CD14-positive monocyte (primary cell): ENCODE measurements around the gene PDE7B. TPM values are rescaled to one million over a fixed set of nuclear protein-coding genes. Genes with fewer than 3 reads are reported as not detected.

Experiments
- DNase-seq, 3 donors: peaks; one replicate each; pipeline ENCODE4 v3.0.0-alpha.2; 2011 to 2022
- H2AFZ ChIP-seq: 2 replicates; pipeline ENCODE4 v1.6.0; 2012; ENCODE audit warnings: mild to moderate bottlenecking, low read depth, low read length, inconsistent platforms; ENCODE audit not compliant: insufficient read depth, poor library complexity, severe bottlenecking
- H3K27ac ChIP-seq, 2 donors: 1 replicate in 1 of 2; 2 replicates in 1 of 2; pipeline ENCODE4 v1.5.1; 2012 to 2013; ENCODE audit warnings: low read length in 2 of 2, control low read depth in 1 of 2, inconsistent platforms in 1 of 2, low read depth in 1 of 2, mild to moderate bottlenecking in 1 of 2
- H3K27me3 ChIP-seq, 2 donors: one replicate each; pipeline versions ENCODE4 v1.6.0 to v1.6.1; 2011 to 2013; ENCODE audit warnings: low read length in 2 of 2; ENCODE audit not compliant: control insufficient read depth in 2 of 2, insufficient read depth in 2 of 2
- H3K36me3 ChIP-seq, 2 donors: replicated peaks in 1 of 2; 1 replicate in 1 of 2; 2 replicates in 1 of 2; pipeline versions ENCODE4 v1.5.1 to v1.6.1; 2012 to 2013; ENCODE audit warnings: low read length in 2 of 2, control low read depth in 1 of 2, inconsistent platforms in 1 of 2, mild to moderate bottlenecking in 1 of 2; ENCODE audit not compliant: insufficient read depth in 2 of 2, control insufficient read depth in 1 of 2
- H3K4me1 ChIP-seq, 2 donors: 1 replicate in 1 of 2; 2 replicates in 1 of 2; pipeline versions ENCODE4 v1.5.1 to v1.6.1; 2012 to 2013; ENCODE audit warnings: low read length in 2 of 2, control low read depth in 1 of 2, inconsistent platforms in 1 of 2, mild to moderate bottlenecking in 1 of 2, moderate library complexity in 1 of 2; ENCODE audit not compliant: insufficient read depth in 2 of 2, control insufficient read depth in 1 of 2
- H3K4me2 ChIP-seq: replicated peaks from 2 replicates; pipeline ENCODE3; 2012; ENCODE audit warnings: low read length, moderate library complexity, mild to moderate bottlenecking; ENCODE audit not compliant: poor library complexity, severe bottlenecking; ENCODE audit errors: extremely low read depth
- H3K4me3 ChIP-seq, 3 experiments: fragments of 200-600 bp in 1 of 3; sonication (generic) in 1 of 3; replicated peaks in 1 of 3; 1 replicate in 2 of 3; 2 replicates in 1 of 3; pipeline ENCODE4 v1.5.1; 2011 to 2013; ENCODE audit warnings: low read length in 3 of 3, mild to moderate bottlenecking in 3 of 3, control low read depth in 2 of 3, low read depth in 2 of 3, inconsistent platforms in 1 of 3, moderate library complexity in 1 of 3
- H3K79me2 ChIP-seq: 2 replicates; pipeline ENCODE4 v1.6.0; 2012; ENCODE audit warnings: mild to moderate bottlenecking, control low read depth, inconsistent platforms, low read length, moderate library complexity; ENCODE audit not compliant: insufficient read depth
- H3K9ac ChIP-seq: 2 replicates; pipeline ENCODE4 v1.6.0; 2017; ENCODE audit warnings: low read length, mild to moderate bottlenecking; ENCODE audit not compliant: insufficient read depth, poor library complexity, severe bottlenecking
- H3K9me3 ChIP-seq, 2 donors: replicated peaks in 1 of 2; 1 replicate in 1 of 2; 2 replicates in 1 of 2; pipeline versions ENCODE4 v1.5.1 to v1.6.1; 2012 to 2013; ENCODE audit warnings: low read length in 2 of 2, control low read depth in 1 of 2; ENCODE audit not compliant: control insufficient read depth in 1 of 2, insufficient read depth in 1 of 2
- H4K20me1 ChIP-seq: 2 replicates; pipeline ENCODE4 v1.6.0; 2012; ENCODE audit warnings: mild to moderate bottlenecking, low read length, control low read depth, moderate library complexity; ENCODE audit not compliant: insufficient read depth
- H3K27ac Mint-ChIP-seq, 7 donors: one replicate each; pipeline ENCODE4 v1.8.0; 2020; ENCODE audit warnings: mild to moderate bottlenecking in 7 of 7, mixed read lengths in 7 of 7, moderate library complexity in 6 of 7, inconsistent platforms in 2 of 7
- H3K27me3 Mint-ChIP-seq, 3 donors: one replicate each; pipeline ENCODE4 v1.8.0; 2021 to 2022; ENCODE audit warnings: low read depth in 3 of 3, mild to moderate bottlenecking in 3 of 3, mixed read lengths in 3 of 3, moderate library complexity in 3 of 3, inconsistent platforms in 1 of 3
- H3K36me3 Mint-ChIP-seq, 2 donors: one replicate each; pipeline ENCODE4 v1.8.0; 2020; ENCODE audit warnings: mixed read lengths in 2 of 2, inconsistent platforms in 1 of 2, mild to moderate bottlenecking in 1 of 2
- H3K4me1 Mint-ChIP-seq: one replicate; pipeline ENCODE4 v1.8.0; 2020; ENCODE audit warnings: mild to moderate bottlenecking, mixed read lengths
- H3K4me3 Mint-ChIP-seq, 2 donors: one replicate each; pipeline ENCODE4 v1.8.0; 2020; ENCODE audit warnings: mild to moderate bottlenecking in 2 of 2, mixed read lengths in 2 of 2, moderate library complexity in 1 of 2
- H3K9me3 Mint-ChIP-seq, 7 donors: one replicate each; pipeline ENCODE4 v1.8.0; 2020 to 2022; ENCODE audit warnings: mixed read lengths in 7 of 7, mild to moderate bottlenecking in 6 of 7, moderate library complexity in 6 of 7, inconsistent platforms in 2 of 7
- WGBS: methylation state at CpG from one replicate; pipeline ENCODE4 v1.1.5; 2013; ENCODE audit warnings: missing lambda C conversion rate; ENCODE audit not compliant: insufficient coverage; 5-methylcytosine and 5-hydroxymethylcytosine counted together
- intact Hi-C, 2 donors: fragments of 100-400 bp; cut with micrococcal nuclease; formaldehyde crosslinking; loops; one replicate each; pipeline versions ENCODE4 v1.15.0 to v1.15.1; 2023
- polyA plus RNA-seq, 3 donors: library from polyadenylated mRNA; depleted of rRNA in 1 of 3; unstranded in 2 of 3; stranded (reverse) in 1 of 3; fragments of 300-500 nt in 2 of 3; fragments of >200 nt in 1 of 3; fragmentation: Illumina TruSeq in 2 of 3; gene quantifications; 1 replicate in 2 of 3; 2 replicates in 1 of 3; pipeline ENCODE4 v1.2.3, GENCODE V29; 2012 to 2021
- TF ChIP-seq, protein P1 (sequence below): fragments of 200-600 bp; IDR thresholded peaks from one replicate; pipeline ENCODE4 v1.8.0; 2022; ENCODE audit warnings: antibody characterized with exemption, mild to moderate bottlenecking

Gene PDE7B
- polyA plus RNA-seq, 3 donors: 0.37 to 1.1 (median 0.89) TPM

DNA sequence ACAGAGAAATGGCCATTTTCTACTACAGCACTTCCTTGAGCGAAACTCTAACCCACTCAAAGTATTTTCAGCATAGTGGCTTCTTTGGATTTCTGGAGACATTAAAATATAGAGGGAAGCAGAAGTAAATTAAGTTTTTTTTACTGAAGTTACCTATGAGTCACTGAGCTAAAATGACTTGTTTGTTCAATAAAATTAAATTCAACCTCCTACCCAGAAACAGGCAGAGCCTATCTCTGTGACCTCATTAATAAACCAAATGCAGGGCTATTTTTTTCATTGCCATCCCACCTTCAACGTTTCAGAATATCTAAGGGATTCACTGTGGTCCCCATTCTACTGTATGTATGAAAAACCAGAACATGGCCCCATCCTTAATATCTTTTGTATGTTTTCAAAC lies 265.6 kb downstream of the PDE7B start:
- no peak for DNase-seq
- no peaks in the 10 kb centered on the region for H3K27me3 Mint-ChIP-seq
- peaks cover 8% of the 10 kb centered on the region for H3K4me1 Mint-ChIP-seq
- H3K4me1 ChIP-seq: peaks cover 0 to 6% of the 10 kb centered on the region in 2 donors
- H4K20me1 ChIP-seq: no peaks in the 10 kb centered on the region
- no peaks in the 10 kb centered on the region for H3K36me3 Mint-ChIP-seq
- H3K4me2 ChIP-seq: no peak overlapping the region
- no peak overlapping the region for H3K27ac Mint-ChIP-seq
- no peaks in the 10 kb centered on the region for H3K9me3 ChIP-seq
- no peak overlapping the region for H3K4me3 ChIP-seq
- TF ChIP-seq, protein P1, sequence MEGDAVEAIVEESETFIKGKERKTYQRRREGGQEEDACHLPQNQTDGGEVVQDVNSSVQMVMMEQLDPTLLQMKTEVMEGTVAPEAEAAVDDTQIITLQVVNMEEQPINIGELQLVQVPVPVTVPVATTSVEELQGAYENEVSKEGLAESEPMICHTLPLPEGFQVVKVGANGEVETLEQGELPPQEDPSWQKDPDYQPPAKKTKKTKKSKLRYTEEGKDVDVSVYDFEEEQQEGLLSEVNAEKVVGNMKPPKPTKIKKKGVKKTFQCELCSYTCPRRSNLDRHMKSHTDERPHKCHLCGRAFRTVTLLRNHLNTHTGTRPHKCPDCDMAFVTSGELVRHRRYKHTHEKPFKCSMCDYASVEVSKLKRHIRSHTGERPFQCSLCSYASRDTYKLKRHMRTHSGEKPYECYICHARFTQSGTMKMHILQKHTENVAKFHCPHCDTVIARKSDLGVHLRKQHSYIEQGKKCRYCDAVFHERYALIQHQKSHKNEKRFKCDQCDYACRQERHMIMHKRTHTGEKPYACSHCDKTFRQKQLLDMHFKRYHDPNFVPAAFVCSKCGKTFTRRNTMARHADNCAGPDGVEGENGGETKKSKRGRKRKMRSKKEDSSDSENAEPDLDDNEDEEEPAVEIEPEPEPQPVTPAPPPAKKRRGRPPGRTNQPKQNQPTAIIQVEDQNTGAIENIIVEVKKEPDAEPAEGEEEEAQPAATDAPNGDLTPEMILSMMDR: no peak
- WGBS: 100% methylated on average over 1 of the region's 2 CpGs
- peaks cover 0 to 2% (median 0%) of the 10 kb centered on the region in 7 donors for H3K9me3 Mint-ChIP-seq
- intact Hi-C loops: no loop called here
- H2AFZ ChIP-seq: no peak overlapping the region
- H3K27me3 ChIP-seq: no peaks in the 10 kb centered on the region
- no peak overlapping the region for H3K9ac ChIP-seq
- H3K4me3 Mint-ChIP-seq: no peak overlapping the region
- no peak overlapping the region for H3K27ac ChIP-seq
- no peaks in the 10 kb centered on the region for H3K79me2 ChIP-seq
- no peaks in the 10 kb centered on the region for H3K36me3 ChIP-seq

DNA sequence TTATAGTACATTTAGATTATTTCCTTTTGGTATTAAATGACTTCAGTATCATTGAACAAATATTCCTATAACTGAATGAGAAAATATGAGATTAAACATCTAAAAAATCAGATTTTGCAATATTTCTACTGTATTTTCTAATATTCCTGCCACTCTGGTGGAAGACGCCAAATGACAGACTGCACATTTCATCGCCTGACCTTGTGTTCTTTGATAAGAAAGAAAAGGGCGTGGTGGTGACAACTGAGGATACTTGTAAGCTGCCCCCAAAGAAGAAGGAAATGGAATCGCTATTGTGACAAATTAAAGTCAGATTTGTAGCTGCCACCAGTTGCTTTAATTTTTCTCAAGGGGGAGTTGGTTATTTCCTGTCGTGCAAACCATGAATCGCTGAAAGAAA lies 267.3 kb downstream of the PDE7B start:
- Mint-ChIP-seq H3K9me3 (peaks cover 0 to 2% (median 0%) of the 10 kb centered on the region in 7 donors), H3K4me1 (peaks cover 4% of the 10 kb centered on the region), H3K36me3 (no peaks in the 10 kb centered on the region), H3K27me3 (no peaks in the 10 kb centered on the region), H3K4me3 (no peak overlapping the region), H3K27ac (no peak overlapping the region)
- Histone ChIP-seq H3K27me3 (no peaks in the 10 kb centered on the region), H3K27ac (no peak overlapping the region), H2AFZ (no peak overlapping the region), H3K4me2 (no peak overlapping the region), H3K9me3 (no peaks in the 10 kb centered on the region), H3K9ac (no peak overlapping the region), H3K36me3 (no peaks in the 10 kb centered on the region), H3K4me1 (peaks cover 0 to 3% of the 10 kb centered on the region in 2 donors), H4K20me1 (no peaks in the 10 kb centered on the region), H3K4me3 (no peak overlapping the region), H3K79me2 (no peaks in the 10 kb centered on the region)
- intact Hi-C loops: no loop called here
- TF ChIP-seq, protein P1: no peak
- 100% methylated on average over 2 of the region's 6 CpGs for WGBS
- no peak for DNase-seq
